HFF-Myc (cell line): Measurements from ENCODE around the gene MED13.

Experiments used
- DNase-seq: peaks from one replicate; pipeline ENCODE4 v3.0.0-alpha.2; 2011; ENCODE audit warnings: low read depth; ENCODE audit errors: extremely low read depth
- H3K4me3 ChIP-seq: replicated peaks from 2 replicates; pipeline ENCODE4 v1.5.1; 2011; ENCODE audit warnings: low read depth, mild to moderate bottlenecking, control low read depth, low read length
- TF ChIP-seq, protein P1 (sequence below): IDR thresholded peaks from 2 replicates; pipeline ENCODE4 v1.5.1; 2012; ENCODE audit warnings: mild to moderate bottlenecking, low read depth, low read length, control low read depth; ENCODE audit errors: missing control alignments

The MED13 gene

DNA sequence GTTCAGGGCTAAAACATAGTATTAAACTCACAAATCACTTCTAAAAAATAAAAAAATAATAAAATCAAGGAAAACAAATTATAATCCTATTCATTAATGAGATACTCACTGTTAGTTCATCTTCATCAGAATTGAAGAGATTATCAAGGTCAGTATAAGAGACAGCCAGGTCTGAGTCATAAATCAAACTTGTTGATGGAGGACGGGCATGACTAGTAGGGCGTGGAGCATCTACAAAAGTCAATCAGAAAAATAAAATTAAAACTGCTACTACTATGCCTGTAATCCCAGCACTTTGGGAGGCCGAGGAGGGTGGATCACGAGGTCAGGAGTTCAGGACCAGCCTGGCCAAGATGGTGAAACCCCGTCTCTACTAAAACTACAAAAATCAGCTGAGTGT lies 78.2 kb downstream of the MED13 start:
- no peak overlapping the region for H3K4me3 ChIP-seq
- no peak for DNase-seq
- TF ChIP-seq, protein P1, sequence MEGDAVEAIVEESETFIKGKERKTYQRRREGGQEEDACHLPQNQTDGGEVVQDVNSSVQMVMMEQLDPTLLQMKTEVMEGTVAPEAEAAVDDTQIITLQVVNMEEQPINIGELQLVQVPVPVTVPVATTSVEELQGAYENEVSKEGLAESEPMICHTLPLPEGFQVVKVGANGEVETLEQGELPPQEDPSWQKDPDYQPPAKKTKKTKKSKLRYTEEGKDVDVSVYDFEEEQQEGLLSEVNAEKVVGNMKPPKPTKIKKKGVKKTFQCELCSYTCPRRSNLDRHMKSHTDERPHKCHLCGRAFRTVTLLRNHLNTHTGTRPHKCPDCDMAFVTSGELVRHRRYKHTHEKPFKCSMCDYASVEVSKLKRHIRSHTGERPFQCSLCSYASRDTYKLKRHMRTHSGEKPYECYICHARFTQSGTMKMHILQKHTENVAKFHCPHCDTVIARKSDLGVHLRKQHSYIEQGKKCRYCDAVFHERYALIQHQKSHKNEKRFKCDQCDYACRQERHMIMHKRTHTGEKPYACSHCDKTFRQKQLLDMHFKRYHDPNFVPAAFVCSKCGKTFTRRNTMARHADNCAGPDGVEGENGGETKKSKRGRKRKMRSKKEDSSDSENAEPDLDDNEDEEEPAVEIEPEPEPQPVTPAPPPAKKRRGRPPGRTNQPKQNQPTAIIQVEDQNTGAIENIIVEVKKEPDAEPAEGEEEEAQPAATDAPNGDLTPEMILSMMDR = no peak

DNA sequence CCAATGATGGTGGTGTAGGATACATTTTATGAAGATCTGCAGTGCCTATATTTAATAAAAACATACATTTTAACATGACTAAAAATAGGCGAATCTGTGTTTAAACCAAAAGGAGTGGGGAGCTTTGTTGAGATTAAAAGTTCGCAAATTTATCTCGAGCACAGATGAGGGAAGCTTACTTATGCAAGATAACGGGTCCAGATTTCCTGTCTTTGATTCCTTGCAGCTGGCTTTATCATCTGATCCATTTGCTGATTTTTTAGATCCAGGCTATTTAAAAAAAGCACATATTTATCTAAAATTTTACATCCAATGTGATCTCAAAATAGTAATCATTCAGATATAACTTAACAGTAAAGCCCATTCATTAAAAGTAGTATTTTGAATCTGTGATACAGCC lies 80.3 kb downstream of the MED13 start:
- H3K4me3 ChIP-seq = no peak overlapping the region
- no peak for DNase-seq
- TF ChIP-seq, protein P1 = no peak

DNA sequence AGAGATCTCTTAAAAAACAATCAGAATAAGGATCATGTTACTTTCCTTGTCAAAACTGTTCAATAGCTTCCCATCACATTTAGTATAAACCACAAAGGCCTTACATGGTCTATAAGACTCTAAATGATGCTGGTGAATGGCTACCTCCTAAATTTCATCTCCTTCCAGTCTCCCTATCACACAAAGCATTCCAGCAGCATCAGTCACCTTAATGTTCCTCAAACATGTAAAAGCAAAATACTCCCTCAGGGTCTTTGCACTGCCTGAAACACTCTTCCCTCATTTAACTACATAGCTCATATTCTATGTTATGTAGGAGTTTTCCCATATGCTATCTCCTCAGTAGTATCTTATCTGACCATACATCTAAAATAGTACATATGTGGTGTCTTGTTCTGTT lies 83.8 kb downstream of the MED13 start:
- H3K4me3 ChIP-seq = no peak overlapping the region
- TF ChIP-seq, protein P1 = no peak
- no peak for DNase-seq

DNA sequence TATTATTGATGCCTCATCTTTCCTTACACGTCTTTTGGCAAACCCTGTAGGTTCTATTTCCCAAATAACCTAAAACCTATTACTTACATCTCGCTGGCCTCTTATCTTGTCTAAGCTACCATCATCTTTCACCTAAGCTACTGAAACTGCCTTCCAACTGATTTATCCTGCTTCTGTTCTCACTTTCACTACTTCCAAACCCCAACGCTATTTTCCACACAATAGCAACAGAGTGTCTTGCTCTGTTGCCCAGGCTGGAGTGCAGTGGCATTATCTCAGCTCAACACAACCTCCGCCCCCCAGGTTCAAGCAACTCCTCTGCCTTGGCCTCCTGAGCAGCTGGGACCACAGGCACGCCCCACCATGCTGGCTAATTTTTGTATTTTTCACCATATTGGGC lies 84.5 kb downstream of the MED13 start:
- H3K4me3 ChIP-seq = no peak overlapping the region
- DNase-seq = no peak
- TF ChIP-seq, protein P1 = no peak

DNA sequence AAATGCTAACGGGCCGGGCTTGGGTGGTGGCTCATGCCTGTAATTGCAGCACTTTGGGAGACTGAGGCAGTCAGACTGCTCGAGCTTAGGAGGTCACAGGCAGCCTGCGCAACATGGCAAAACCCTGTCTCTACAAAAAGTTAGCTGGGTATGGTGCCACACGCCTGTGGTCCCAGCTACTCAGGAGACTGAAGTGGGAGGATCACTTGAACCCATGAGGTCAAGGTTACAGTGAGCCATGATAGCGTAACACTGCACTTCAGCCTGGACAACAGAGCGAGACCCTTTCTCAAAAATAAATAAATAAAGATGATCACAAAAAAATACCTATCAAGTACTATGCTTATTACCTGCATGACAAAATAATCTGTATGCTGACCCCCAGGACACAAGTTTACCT lies 91.0 kb downstream of the MED13 start:
- no peak overlapping the region for H3K4me3 ChIP-seq
- DNase-seq = no peak
- TF ChIP-seq, protein P1 = no peak

DNA sequence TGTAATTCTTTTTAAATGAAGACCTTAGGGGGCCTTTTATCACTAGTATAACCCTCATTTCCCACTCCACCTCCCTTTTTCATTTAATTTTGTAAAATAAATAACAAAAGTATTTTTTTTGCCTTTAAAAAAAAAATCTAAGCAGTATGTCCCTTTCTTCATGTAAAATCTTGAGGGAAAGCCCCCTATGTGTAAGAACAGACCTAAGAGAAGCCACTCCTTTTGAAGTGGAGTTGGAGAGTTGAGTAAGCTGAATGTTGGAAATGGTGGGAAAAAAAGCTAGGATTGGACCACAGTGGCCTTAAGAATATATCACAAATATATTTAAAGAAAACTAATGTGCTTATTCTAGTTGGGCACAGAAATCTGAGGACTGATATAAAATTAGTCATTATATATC lies 92.8 kb downstream of the MED13 start:
- TF ChIP-seq, protein P1 = no peak
- DNase-seq = no peak
- no peak overlapping the region for H3K4me3 ChIP-seq

DNA sequence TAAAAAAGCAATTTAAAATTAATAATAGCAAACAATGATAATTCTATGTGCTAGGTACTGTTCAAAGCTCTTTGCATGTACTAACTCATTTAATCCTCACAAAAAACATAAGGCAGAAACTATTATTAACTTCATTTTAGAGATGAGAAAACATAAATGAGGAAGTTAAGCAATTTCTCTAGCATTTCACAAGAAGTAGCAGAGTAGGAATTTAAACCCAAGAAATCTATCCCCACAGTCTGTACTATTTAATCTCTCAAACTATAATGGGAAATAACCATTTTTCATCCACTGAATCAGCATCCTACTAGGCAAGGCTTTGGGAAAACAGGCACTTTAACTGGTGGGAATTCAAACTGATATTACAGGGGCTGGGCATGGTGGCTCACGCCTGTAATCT lies 95.0 kb downstream of the MED13 start:
- DNase-seq = no peak
- H3K4me3 ChIP-seq = no peak overlapping the region
- TF ChIP-seq, protein P1 = no peak
